Adrenal gland (tissue), 12 donors: ENCODE results near the gene KRT8. TPM values are rescaled to one million over a fixed set of nuclear protein-coding genes. Genes with fewer than 3 reads are reported as not detected.

ENCODE experiments used
- DNase-seq, 7 donors: peaks; one replicate each; pipeline ENCODE4 v3.0.0-alpha.2; 2019 to 2020
- H3K27ac ChIP-seq, 5 donors: fragments of 200-600 bp; sonication (generic) in 4 of 5; 1 replicate in 3 of 5; 2 replicates in 2 of 5; pipeline versions ENCODE4 v1.5.1 to v1.8.0; 2016 to 2020; ENCODE audit warnings: mild to moderate bottlenecking in 1 of 5
- H3K27me3 ChIP-seq: fragments of 200-600 bp; 2 replicates; pipeline ENCODE4 v1.8.0; 2021
- H3K36me3 ChIP-seq, 2 donors: fragments of 200-600 bp; replicated peaks in 1 of 2; 1 replicate in 1 of 2; 2 replicates in 1 of 2; pipeline versions ENCODE4 v1.5.1 to v1.8.0; 2018 to 2022
- H3K4me1 ChIP-seq, 2 donors: fragments of 200-600 bp; replicated peaks in 1 of 2; 1 replicate in 1 of 2; 2 replicates in 1 of 2; pipeline versions ENCODE4 v1.5.1 to v1.8.0; 2018 to 2021
- H3K4me3 ChIP-seq, 4 donors: fragments of 200-600 bp; sonication (generic) in 3 of 4; one replicate each; pipeline ENCODE4 v1.5.1; 2016 to 2018
- H3K9me3 ChIP-seq, 3 donors: fragments of 200-600 bp; sonication (generic) in 1 of 3; replicated peaks in 1 of 3; 1 replicate in 2 of 3; 2 replicates in 1 of 3; pipeline versions ENCODE4 v1.5.1 to v1.8.0; 2016 to 2021
- POLR2A ChIP-seq, 2 donors: fragments of 450-650 bp; IDR thresholded peaks; one replicate each; pipeline ENCODE4 v1.6.1; 2017; ENCODE audit warnings: antibody characterized with exemption in 2 of 2, mild to moderate bottlenecking in 2 of 2, moderate library complexity in 1 of 2
- WGBS, 4 donors: extraction: QIAGEN DNeasy Blood & Tissue Kit in 2 of 4; methylation state at CpG; one replicate each; pipeline versions ENCODE4 v1.1.5 to v1.1.7; 2013 to 2017; 5-methylcytosine and 5-hydroxymethylcytosine counted together
- intact Hi-C, 2 donors: fragments of 100-400 bp; cut with DNase I; formaldehyde crosslinking; loops; one replicate each; pipeline versions ENCODE4 v1.14.1 to v1.15.0; 2022 to 2023
- polyA plus RNA-seq, 3 donors: library from polyadenylated mRNA; stranded (reverse); fragments of 200-250 nt in 2 of 3; fragments of 350-450 nt in 1 of 3; fragmentation: Illumina TruSeq in 1 of 3; extraction: RNeasy Lipid Tissue Mini Kit (QIAGEN cat#74804) in 1 of 3; gene quantifications; one replicate each; pipeline ENCODE4 v1.2.3, GENCODE V29; 2013 to 2014
- total RNA-seq, 9 donors: library from RNA; depleted of rRNA in 4 of 9; stranded (reverse); fragments of >200 nt in 4 of 9; fragments of 120-200 nt in 1 of 9; fragmentation: NEBNext Ultra II Directional in 1 of 9; extraction: Animal tissue kit (Norgen Biotek cat#: 25700) in 1 of 9; gene quantifications; one replicate each; pipeline versions ENCODE4 v1.1.0 to v1.2.4, GENCODE V29; 2013 to 2023
- TF ChIP-seq, protein P1 (sequence below), 6 experiments: fragments of 450-650 bp in 4 of 6; fragments of 200-600 bp in 2 of 6; sonication (generic) in 1 of 6; IDR thresholded peaks; 1 replicate in 5 of 6; 2 replicates in 1 of 6; pipeline versions ENCODE4 v1.5.1 to v1.8.0; 2016 to 2021; ENCODE audit warnings: antibody characterized with exemption in 6 of 6, mild to moderate bottlenecking in 2 of 6, moderate library complexity in 1 of 6
- donor health status: healthy with polysubstance abuse.
- donor health status: Bipolar disorder and iron deficiency.
- donor health status: DM: yes; HTN: yes; CAD: no.
- donor health status: DM: no; HTN: no; CAD: no.
- donor health status: DM: no; HTN: no; CAD: no.
- donor health status: DM: yes; HTN: yes; CAD: no.

Gene KRT8
- total and polyA plus RNA-seq, 12 donors, result 13.3 to 198 (median 71.0) TPM

DNA sequence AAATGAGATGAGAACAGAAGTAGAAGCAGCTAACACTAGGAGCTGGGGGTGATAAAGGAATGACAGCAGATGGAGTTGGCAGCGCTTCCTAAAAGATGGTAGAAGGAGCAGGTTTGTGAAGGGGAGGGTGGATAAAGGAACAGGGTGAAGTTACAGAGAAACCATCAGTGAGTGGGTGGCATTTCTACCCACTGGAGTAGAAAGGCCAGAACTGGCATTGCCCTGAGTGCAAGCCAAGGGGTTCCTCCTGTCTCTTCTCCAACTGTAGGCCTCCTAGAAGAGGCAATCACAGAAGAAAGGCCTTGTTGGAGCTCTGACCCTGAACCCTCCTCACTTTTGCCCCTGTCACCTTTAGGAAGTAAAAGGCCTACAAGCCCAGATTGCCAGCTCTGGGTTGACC, 46.2 kb upstream of the KRT8 start:
- Histone ChIP-seq H3K27me3 (no peaks in the 10 kb centered on the region), H3K36me3 (no peaks in the 10 kb centered on the region), H3K9me3 (no peaks in the 10 kb centered on the region), H3K27ac (no peak overlapping the region), H3K4me1 (peaks cover 0 to 3% of the 10 kb centered on the region in 2 donors), H3K4me3 (no peak overlapping the region)
- TF ChIP-seq, protein P1, sequence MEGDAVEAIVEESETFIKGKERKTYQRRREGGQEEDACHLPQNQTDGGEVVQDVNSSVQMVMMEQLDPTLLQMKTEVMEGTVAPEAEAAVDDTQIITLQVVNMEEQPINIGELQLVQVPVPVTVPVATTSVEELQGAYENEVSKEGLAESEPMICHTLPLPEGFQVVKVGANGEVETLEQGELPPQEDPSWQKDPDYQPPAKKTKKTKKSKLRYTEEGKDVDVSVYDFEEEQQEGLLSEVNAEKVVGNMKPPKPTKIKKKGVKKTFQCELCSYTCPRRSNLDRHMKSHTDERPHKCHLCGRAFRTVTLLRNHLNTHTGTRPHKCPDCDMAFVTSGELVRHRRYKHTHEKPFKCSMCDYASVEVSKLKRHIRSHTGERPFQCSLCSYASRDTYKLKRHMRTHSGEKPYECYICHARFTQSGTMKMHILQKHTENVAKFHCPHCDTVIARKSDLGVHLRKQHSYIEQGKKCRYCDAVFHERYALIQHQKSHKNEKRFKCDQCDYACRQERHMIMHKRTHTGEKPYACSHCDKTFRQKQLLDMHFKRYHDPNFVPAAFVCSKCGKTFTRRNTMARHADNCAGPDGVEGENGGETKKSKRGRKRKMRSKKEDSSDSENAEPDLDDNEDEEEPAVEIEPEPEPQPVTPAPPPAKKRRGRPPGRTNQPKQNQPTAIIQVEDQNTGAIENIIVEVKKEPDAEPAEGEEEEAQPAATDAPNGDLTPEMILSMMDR (IDR thresholded peaks at IDR 0.05), result no peak
- TF ChIP-seq POLR2A (IDR thresholded peaks at IDR 0.05), result no peak
- no peak for DNase-seq
- WGBS, 4 donors, result 96 to 100% (median 100%) methylated on average over 1 of the region's 1 CpG
- intact Hi-C loops, result no loop called here

DNA sequence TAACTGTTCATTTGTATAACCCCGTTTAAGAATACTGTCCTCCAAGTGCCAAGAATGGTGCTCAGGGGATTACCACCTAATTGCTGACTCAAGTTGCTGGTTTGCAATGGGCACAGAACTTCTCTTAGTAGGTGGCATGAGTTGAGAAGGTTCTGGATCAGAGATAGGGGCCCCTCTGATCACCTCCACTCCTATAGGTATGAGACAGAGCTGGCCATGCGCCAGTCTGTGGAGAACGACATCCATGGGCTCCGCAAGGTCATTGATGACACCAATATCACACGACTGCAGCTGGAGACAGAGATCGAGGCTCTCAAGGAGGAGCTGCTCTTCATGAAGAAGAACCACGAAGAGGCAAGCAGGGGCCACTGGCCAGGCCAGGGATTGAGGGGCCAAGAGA, 45.7 kb upstream of the KRT8 start:
- no peaks in the 10 kb centered on the region for H3K9me3 ChIP-seq
- no peak for TF ChIP-seq POLR2A (IDR thresholded peaks at IDR 0.05)
- TF ChIP-seq, protein P1 (IDR thresholded peaks at IDR 0.05), result no peak
- DNase-seq, result no peak
- H3K27ac ChIP-seq, result no peak overlapping the region
- H3K4me3 ChIP-seq, result peak overlapping the region in 1 of 4 donors; percentile 71
- no peaks in the 10 kb centered on the region for H3K36me3 ChIP-seq
- H3K27me3 ChIP-seq, result no peaks in the 10 kb centered on the region
- WGBS, 4 donors, result 71 to 89% (median 83%) methylated on average over 4 to 7 of the region's 7 CpGs
- intact Hi-C loops, result no loop called here
- H3K4me1 ChIP-seq, result peaks cover 0 to 3% of the 10 kb centered on the region in 2 donors

DNA sequence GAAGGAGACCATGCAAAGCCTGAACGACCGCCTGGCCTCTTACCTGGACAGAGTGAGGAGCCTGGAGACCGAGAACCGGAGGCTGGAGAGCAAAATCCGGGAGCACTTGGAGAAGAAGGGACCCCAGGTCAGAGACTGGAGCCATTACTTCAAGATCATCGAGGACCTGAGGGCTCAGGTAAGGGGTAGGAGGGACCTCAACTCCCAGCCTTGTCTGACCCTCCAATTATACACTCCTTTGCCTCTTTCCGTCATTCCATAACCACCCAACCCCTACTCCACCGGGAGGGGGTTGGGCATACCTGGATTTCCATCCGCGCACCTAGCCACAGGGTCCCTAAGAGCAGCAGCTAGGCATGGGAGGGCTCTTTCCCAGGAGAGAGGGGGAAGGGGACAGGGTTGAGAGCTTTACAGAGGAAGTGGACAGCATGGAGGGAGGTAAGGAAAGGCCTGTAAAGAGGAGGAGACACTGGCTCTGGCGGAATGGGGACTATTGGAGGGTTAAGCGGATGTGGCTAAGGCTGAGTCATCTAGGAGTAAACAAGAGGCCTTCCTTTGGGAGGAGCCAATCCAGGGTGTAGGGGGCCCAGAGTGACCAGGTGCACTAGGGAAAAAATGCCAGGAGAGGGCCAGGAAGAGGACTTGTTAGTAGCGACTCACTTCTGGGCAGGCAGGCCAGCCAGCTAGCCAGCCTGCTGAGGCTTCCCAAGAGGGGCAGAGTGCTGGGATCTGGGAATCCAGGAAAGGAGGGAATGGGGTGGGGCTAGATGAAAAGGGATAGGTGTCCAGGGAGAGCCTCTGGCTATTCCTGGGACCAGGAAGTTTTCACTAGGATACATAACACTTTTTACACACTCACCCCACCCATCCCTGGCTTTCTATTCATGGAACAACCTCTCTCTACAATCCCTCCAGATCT, 44.8 kb upstream of the KRT8 start:
- TF ChIP-seq POLR2A (IDR thresholded peaks at IDR 0.05), result no peak
- TF ChIP-seq, protein P1 (IDR thresholded peaks at IDR 0.05), result no peak
- Histone ChIP-seq H3K4me1 (peaks cover 0 to 3% of the 10 kb centered on the region in 2 donors), H3K27ac (peak overlapping the region in 3 of 5 donors; percentile 30 to 77 (median 69)), H3K9me3 (no peaks in the 10 kb centered on the region), H3K27me3 (no peaks in the 10 kb centered on the region), H3K36me3 (no peaks in the 10 kb centered on the region), H3K4me3 (peak overlapping the region in 3 of 4 donors; percentile 17 to 71 (median 31))
- intact Hi-C loops, result no loop called here
- 46 to 54% (median 49%) methylated on average over 11 to 13 of the region's 13 CpGs for WGBS, 4 donors
- DNase-seq, result peak; percentile 27 to 71 (median 58)

- TF ChIP-seq POLR2A (IDR thresholded peaks at IDR 0.05), result no peak
- TF ChIP-seq, protein P1 (IDR thresholded peaks at IDR 0.05), result no peak
- Histone ChIP-seq H3K4me3 (no peak overlapping the region), H3K27ac (no peak overlapping the region), H3K27me3 (no peaks in the 10 kb centered on the region), H3K36me3 (no peaks in the 10 kb centered on the region), H3K4me1 (peaks cover 0 to 3% of the 10 kb centered on the region in 2 donors), H3K9me3 (no peaks in the 10 kb centered on the region)
- WGBS, 4 donors, result 83 to 97% (median 93%) methylated on average over 12 of the region's 12 CpGs
- intact Hi-C loops, result no loop called here
- no peak for DNase-seq
Observed at GRCh38 chr12:52947738-52948423, 43.0 kb upstream of the KRT8 start.
